MCF 10A (cell line): Measurements from ENCODE around the gene MYO9B. TPM values are rescaled to one million over a fixed set of nuclear protein-coding genes. Genes with fewer than 3 reads are reported as not detected.

Source experiments
- BruUV-seq: library from RNA; stranded (reverse); fragments of 400-500 nt; replicated peaks from 2 replicates; lab custom pipeline; 2021; lab: Mats Ljungman, UMichigan
- CTCF ChIA-PET: fragments of 300-600 bp; sonication (Branson Sonifier 250); formaldehyde crosslinking; extraction: SDS; loops from one replicate; lab custom pipeline; 2021; ENCODE audit warnings: antibody characterized with exemption, inconsistent platforms; lab: Yijun Ruan, JAX
- POLR2A ChIA-PET: fragments of 300-600, 350-650 bp; sonication (Branson Sonifier 250); formaldehyde crosslinking; extraction: SDS; loops from one replicate; lab custom pipeline; 2020; ENCODE audit warnings: antibody characterized with exemption, inconsistent platforms; lab: Yijun Ruan, JAX
- DNase-seq: peaks from one replicate; pipeline ENCODE4 v3.0.0-alpha.2; 2018; ENCODE audit not compliant: unreplicated experiment
- H3K27ac Mint-ChIP-seq: one replicate; pipeline ENCODE4 v1.8.0; 2022; ENCODE audit warnings: mild to moderate bottlenecking, low read depth, mixed read lengths; ENCODE audit not compliant: unreplicated experiment
- H3K27me3 Mint-ChIP-seq: one replicate; pipeline ENCODE4 v1.8.0; 2022; ENCODE audit warnings: mixed read lengths; ENCODE audit not compliant: insufficient read depth, unreplicated experiment
- H3K36me3 Mint-ChIP-seq: one replicate; pipeline ENCODE4 v1.8.0; 2022; ENCODE audit warnings: mild to moderate bottlenecking, moderate library complexity, mixed read lengths; ENCODE audit not compliant: insufficient read depth, unreplicated experiment
- H3K4me1 Mint-ChIP-seq: one replicate; pipeline ENCODE4 v1.8.0; 2022; ENCODE audit warnings: mixed read lengths; ENCODE audit not compliant: insufficient read depth, unreplicated experiment
- H3K4me3 Mint-ChIP-seq: one replicate; pipeline ENCODE4 v1.8.0; 2022; ENCODE audit warnings: mild to moderate bottlenecking, moderate library complexity, mixed read lengths; ENCODE audit not compliant: unreplicated experiment
- H3K9me3 Mint-ChIP-seq: one replicate; pipeline ENCODE4 v1.8.0; 2022; ENCODE audit warnings: mixed read lengths; ENCODE audit not compliant: unreplicated experiment
- CTCF ChIP-seq: fragments of 200-600 bp; IDR thresholded peaks from one replicate; pipeline ENCODE4 v1.8.0; 2022; ENCODE audit warnings: antibody characterized with exemption, mild to moderate bottlenecking; ENCODE audit not compliant: unreplicated experiment
- intact Hi-C: fragments of 100-400 bp; cut with micrococcal nuclease; formaldehyde crosslinking; loops from 2 replicates; pipeline ENCODE4 v1.14.1; 2022
- total RNA-seq: library from RNA; stranded (reverse); gene quantifications from 2 replicates; pipeline ENCODE4 v1.2.3, GENCODE V29; 2022

Gene MYO9B
- total RNA-seq, 1 experiment from 2014 or later = 43.5 TPM

- no TSS peak for BruUV-seq
- no peak for DNase-seq
- Mint-ChIP-seq H3K27me3 (no peaks in the 10 kb centered on the region), H3K4me3 (no peak overlapping the region), H3K9me3 (no peaks in the 10 kb centered on the region), H3K4me1 (no peaks in the 10 kb centered on the region), H3K36me3 (peaks cover 38% of the 10 kb centered on the region), H3K27ac (no peak overlapping the region)
- ChIA-PET CTCF (interaction anchor here (0.5 to 0.6 kb wide), 3 partner anchors 25 to 293 kb away, joined by 3 to 4 read pairs (median 3); no protein-coding TSS in a partner anchor), POLR2A (interaction anchor here (0.8 kb wide), 1 partner anchor 607 kb away, joined by 3 read pairs; no protein-coding TSS in a partner anchor)
- TF ChIP-seq CTCF = no peak
- intact Hi-C loops = no loop called here
These were observed 74.0 kb downstream of the MYO9B start for GRCh38 chr19:17149393-17150135.

- Mint-ChIP-seq H3K27ac (no peak overlapping the region), H3K27me3 (no peaks in the 10 kb centered on the region), H3K9me3 (no peaks in the 10 kb centered on the region), H3K4me1 (no peaks in the 10 kb centered on the region), H3K4me3 (no peak overlapping the region), H3K36me3 (peaks cover 39% of the 10 kb centered on the region)
- DNase-seq = no peak
- ChIA-PET CTCF (interaction anchor here (0.6 to 0.8 kb wide), 3 partner anchors 32 to 286 kb away, joined by 3 read pairs; no protein-coding TSS in a partner anchor), POLR2A (interaction anchor here (0.7 kb wide), 1 partner anchor 114 kb away, joined by 3 read pairs; no protein-coding TSS in a partner anchor)
- intact Hi-C loops = no loop called here
- no TSS peak for BruUV-seq
- TF ChIP-seq CTCF = no peak
These were observed 78.4 kb downstream of the MYO9B start for GRCh38 chr19:17153996-17154395.

GRCh38 chr19:17155251-17155650 lies 79.7 kb downstream of the MYO9B start:
- CTCF ChIA-PET = interaction anchor here (0.8 kb wide), 1 partner anchor 9 kb away, joined by 4 read pairs; no protein-coding TSS in a partner anchor
- Mint-ChIP-seq H3K36me3 (peaks cover 38% of the 10 kb centered on the region), H3K4me3 (no peak overlapping the region), H3K27ac (no peak overlapping the region), H3K9me3 (no peaks in the 10 kb centered on the region), H3K27me3 (no peaks in the 10 kb centered on the region), H3K4me1 (peaks cover 5% of the 10 kb centered on the region)
- intact Hi-C loops = no loop called here
- DNase-seq = no peak
- no TSS peak for BruUV-seq
- POLR2A ChIA-PET = interaction anchor here (0.6 kb wide), 1 partner anchor 112 kb away, joined by 4 read pairs; no protein-coding TSS in a partner anchor
- TF ChIP-seq CTCF = no peak

GRCh38 chr19:17156296-17156946 lies 80.8 kb downstream of the MYO9B start:
- Mint-ChIP-seq H3K4me3 (no peak overlapping the region), H3K27ac (no peak overlapping the region), H3K27me3 (no peaks in the 10 kb centered on the region), H3K9me3 (no peaks in the 10 kb centered on the region), H3K4me1 (peaks cover 5% of the 10 kb centered on the region), H3K36me3 (peaks cover 33% of the 10 kb centered on the region)
- ChIA-PET CTCF (interaction anchor here (0.7 to 0.8 kb wide), 2 partner anchors 8 to 139 kb away, joined by 3 to 4 read pairs; no protein-coding TSS in a partner anchor), POLR2A (interaction anchor here (0.8 kb wide), 1 partner anchor 41 kb away, joined by 3 read pairs; no protein-coding TSS in a partner anchor)
- TF ChIP-seq CTCF = no peak
- intact Hi-C loops = no loop called here
- no peak for DNase-seq
- no TSS peak for BruUV-seq
